ENCODE data around the gene RNF43. TPM values are rescaled to one million over a fixed set of nuclear protein-coding genes. Genes with fewer than 3 reads are reported as not detected.

The RNF43 gene
- total RNA-seq, 1 donor: 0.54 TPM

DNA sequence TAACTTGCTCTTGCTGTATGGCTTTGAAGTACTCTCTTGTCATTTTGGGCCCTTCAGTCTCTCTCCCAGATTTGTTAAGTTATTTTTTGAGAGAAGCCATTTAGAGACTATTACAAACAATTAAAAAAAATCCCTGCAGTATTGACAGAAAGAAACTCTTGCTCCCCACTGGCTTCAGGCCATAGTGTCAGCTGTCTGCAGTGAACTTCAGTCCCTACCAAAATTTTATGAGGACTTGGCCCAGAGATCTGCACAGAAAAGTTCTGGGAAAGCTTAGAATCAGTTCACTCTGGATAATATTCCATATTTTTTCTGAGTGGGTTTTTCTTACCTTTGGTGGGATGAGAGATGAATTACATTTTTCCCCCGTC lies 34.5 kb downstream of the RNF43 start:
- DNase-seq (ENCODE audit: low read depth in 2 of 3, low spot score in 2 of 3): no peak

DNA sequence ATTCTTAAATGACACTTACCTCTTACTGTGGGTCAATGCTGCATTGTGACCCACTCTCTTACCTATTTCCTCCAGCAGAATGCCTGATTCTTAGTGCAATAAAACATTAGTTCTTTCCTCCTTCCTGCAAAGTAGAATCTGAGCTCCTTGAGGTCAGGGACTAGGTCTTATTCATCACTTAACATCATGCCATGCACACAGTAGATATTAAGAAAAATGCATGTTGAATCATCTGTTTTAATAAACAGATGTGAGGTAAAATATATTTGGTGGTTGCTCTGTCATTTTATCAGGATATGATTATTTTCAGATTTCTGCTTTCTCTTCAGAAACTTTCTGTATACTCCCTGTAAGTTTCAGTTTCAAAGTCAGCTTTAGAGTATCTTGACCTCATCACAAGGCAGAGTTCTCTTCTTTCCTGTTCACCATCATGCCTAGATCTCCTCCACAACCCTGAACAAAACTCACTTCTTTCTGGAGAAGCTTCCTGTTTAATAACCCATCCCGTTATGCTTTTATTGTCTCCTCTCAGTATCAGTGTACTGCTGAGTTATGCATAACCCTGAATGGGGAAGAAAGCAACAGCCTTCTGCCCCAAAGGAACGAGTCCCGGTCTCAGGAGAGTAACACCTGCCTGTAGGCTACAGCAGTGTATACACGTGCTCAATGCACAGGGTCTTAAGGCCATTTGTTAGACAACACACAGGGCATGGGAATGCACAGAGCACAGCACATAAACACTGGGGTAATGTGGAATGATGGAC lies 35.0 kb downstream of the RNF43 start:
- DNase-seq (ENCODE audit: low read depth in 2 of 3, low spot score in 2 of 3): no peak

DNA sequence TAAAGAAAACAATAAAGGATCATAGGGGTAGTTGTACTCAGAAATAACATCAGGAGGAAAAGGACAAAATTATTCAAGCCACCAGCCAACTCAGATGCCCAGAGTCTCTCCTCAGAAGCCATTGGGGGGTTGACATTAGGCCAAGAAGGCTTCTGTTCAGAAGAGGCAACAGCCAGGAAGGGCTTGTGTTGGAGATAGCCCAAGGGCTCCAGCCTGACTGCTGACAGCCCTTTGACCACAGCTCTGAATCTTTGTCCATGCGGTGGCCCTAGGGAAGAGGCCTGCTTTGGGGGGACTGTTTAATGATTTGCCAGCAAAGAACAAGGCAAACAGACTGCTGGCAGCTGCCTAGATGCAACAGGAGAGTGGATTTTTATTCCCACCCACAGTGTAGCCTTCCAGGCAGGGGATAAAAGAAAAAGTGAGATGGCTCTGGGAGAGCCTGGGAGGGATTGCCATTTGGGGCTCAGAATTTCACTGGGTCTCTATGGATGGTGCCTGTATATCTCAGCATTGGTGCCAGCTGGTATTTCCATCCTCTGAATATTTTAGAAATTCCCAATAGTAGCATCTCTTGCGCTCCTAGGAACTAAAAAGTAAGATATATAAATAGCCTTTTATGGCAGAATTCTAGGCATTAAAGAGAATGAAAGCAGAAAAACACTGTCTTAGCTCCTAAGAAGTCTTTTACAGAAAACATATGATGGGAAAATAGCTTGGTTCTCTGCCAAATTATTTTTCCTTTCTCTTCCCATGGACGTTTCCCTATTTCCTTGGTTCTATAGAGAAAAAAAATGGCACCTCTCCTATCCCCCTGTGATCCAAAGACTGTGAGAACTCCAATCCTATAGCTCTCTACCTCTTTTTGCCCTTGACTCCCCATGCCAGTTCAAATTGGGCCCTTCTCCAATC lies 36.0 kb downstream of the RNF43 start:
- no peak for DNase-seq (ENCODE audit: low read depth in 2 of 3, low spot score in 2 of 3)

DNA sequence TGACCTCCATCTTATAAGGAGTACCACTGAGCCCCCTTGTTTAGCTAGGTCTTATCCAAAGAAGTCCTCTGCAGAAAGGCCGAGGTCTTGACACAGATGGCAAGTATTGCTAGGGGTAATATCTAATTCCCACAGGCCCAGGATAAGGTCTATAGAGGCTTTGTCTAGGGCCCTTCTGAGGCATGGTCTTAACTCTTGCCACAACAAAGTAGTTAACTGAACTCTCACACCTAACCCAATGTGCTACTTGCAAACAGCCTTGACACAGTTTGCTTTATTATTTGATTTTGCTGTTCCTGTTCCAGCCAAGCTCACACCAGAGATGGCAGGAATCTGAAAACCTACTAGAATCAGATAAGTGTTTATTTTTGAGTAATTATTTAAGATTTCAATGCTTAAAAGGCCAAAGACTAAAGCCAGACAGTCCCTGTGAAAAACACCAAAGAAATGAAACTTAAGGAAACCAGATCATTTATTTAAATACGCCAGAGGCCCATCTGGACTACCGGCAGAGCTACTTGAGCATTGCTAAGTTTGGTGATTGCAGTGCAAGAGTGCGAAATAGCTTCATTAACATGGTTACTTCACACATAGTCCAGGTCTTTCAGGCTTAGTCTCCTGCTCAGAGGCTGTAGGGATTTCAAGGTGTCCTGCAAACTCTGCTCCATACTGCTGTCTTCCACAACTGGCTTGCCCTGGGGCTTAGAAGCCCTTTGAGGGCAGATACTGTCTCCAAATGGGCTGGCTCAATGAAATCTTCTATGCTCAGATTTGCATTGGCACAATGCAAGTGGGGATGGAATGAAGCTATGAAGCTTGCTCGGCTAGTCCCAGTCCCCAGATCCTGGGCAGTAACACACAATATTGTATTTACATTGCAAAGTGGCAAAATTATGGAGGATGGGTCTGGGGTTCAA lies 36.9 kb downstream of the RNF43 start:
- no peak for DNase-seq (ENCODE audit: low read depth in 2 of 3, low spot score in 2 of 3)

DNA sequence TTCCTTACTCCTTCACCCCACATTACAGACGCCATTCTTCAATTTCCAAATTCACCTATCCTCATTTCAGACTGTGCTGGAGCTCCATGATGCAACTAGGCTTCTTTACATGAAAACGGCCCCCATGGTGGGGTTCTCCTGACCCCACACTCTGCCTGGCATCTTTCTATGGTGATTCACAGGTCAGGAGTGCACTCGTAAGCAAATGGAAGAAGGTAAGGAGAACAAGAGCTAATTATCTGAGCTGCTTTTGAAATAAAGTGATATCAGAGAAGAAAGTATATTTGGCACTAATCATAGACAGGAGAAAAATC lies 37.9 kb downstream of the RNF43 start:
- no peak for DNase-seq (ENCODE audit: low read depth in 2 of 3, low spot score in 2 of 3)

DNA sequence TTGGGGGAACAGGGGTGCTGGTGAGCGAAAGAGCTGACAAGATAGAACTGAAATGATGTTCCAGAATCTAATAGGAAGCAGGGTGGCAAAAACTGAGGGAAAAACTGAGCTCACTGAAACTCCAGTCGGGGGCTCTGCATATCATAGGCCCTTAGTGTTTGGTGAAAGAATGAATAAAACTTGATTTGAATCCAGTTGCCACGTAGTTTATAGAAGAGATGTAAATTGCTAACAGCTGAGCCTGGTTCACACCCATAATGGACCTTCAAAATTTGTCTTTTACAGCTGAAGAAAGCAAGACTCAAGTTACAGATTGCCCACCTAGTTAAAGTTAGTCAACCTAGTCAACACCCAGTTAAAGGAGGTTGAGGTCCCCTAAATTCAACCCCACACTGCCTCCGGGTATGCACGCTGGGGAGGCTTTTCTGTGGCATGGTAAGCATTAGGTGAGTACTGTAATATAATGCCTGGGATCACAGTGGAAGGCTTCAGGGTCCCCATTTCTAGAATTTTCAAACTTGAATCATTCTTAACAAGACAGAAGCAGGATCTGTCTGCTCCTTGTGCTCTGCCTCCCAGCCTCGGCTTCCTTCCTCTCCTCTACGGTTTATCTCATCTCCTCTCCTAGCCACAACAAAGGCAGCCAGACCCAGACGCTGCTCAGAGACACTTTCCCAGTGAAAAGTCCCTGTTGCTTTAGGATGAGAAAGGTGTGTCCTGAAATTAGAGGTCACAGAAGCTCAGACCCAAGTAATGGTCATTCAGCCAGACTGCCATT lies 38.4 kb downstream of the RNF43 start:
- no peak for DNase-seq (ENCODE audit: low read depth in 2 of 3, low spot score in 2 of 3)

DNA sequence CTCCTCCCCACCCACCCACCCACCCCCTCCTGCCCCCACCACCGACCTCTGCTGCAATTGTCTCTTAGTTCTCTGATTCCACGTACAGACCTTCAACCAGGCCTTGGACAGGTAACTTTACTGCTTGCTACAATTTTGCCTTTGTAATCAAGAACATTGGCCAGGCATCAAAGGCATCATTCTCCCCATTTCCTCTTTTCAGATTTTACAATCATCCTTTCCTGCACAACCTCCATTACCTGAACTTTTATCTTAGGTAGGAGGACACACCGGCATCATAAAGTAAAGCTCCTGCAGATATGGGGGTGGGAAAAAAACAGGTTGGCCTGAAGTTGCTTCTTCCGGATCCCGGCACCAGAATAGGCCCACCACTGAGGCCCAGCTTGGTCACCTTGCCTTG lies 39.7 kb downstream of the RNF43 start:
- DNase-seq (ENCODE audit: low read depth in 2 of 3, low spot score in 2 of 3): no peak

DNA sequence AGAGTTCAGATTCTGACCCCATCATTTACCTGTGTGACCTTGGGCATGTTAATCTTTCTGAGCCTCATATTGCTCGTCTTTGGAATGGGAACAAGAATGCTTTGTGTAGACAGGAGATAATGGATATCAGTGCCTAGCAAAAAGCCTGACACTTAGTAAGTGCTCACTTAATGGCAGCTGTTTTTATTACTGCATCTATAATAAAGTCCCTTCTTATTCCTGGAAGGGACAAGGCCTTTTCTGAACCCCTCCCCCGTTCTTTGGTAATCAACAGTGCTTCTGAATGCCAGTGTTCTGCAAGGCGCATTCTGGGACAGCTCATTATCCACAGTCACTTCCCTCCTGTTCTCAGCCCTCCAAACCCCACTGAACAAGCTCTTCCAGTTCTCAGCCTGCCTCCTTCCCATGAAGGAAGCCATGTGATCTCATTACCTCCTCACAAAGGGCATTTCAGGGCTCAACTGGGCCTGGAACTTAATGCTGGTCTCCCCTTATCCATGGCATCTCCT lies 40.2 kb downstream of the RNF43 start:
- no peak for DNase-seq (ENCODE audit: low read depth in 2 of 3, low spot score in 2 of 3)

DNA sequence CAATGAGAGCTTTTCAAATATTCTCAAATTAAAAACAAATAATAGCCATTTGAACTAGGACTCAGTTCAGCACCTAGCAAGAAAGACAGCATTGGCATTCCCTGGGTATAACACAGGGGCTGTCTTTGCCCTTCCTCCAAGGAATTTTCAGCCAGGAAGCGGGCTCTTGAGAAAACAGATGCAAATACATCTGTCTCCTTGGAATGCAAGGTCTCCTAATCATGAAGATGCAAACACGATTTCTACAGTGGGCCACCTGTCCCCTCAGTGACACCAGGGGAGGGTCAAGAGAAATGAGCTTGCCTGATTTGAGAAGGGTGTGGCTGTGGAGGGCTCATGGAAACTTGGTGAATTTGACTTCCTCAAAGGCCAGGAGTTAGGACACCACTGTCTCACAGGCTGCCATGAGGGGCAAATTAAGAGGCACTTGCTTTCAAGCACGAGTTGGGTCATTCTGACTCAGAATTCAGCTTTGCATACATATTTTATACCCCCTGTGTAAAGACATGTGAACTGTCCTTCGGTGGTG lies 40.8 kb downstream of the RNF43 start:
- no peak for DNase-seq (ENCODE audit: low read depth in 2 of 3, low spot score in 2 of 3)

DNA sequence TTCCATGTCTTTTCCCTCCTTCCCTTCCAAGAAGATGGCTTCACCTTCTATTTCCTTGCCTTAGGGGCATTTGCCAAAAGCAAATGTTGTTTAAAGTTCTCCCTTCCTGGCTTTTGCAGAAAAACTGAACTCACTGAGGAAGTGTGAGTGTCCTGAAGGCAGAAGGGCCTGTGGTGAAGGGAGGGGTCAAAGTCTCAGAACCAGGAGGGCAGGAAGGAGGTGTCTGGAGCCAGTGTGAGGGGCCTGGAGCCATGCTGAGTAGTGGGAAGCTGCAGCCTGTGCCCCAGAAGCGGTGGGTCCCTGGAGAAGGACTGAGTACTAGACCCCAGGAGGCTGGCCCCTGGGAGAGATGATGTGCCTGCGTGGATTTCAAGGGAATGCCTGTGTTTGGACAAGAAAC lies 41.5 kb downstream of the RNF43 start:
- no peak for DNase-seq (ENCODE audit: low read depth in 2 of 3, low spot score in 2 of 3)

DNA sequence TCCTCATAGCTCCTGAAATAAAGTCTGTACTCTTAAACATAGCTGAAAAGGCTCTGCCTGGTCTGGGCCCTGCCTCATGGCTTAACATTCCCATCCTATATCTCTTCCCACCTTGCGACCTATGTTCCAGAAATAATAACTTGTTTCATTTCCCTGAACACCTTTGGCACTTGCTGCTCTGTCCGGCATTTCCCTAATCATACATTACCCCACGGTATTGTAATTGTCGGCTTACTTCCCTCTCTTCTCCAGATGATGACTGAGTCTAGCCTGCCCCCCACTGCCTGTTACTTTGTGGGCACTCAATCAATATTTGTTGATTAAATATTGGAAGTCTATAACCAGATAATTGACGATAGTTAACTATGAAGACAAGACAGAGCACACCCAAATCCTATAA lies 42.1 kb downstream of the RNF43 start:
- DNase-seq (ENCODE audit: low read depth in 2 of 3, low spot score in 2 of 3): peak in 1 of 3 donors; percentile 38

DNA sequence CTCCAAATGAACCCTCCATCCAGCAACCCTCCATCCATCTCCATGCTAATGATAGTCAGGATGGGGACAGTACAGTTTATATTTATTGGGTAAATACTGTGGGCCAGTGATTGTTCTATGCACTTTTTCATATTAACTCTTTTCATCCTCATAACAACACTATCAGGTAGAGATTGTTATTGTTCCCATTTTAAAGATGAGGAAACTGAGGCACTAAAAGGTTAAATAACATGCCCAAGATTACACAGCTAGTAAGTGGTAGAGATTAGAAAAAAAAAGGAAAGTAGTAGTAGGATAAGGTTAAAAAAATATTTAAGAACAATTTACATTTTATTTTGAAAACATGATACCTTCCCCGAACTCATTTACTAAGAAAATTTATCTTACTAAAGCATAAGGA lies 43.4 kb downstream of the RNF43 start:
- DNase-seq (ENCODE audit: low read depth in 2 of 3, low spot score in 2 of 3): no peak

DNA sequence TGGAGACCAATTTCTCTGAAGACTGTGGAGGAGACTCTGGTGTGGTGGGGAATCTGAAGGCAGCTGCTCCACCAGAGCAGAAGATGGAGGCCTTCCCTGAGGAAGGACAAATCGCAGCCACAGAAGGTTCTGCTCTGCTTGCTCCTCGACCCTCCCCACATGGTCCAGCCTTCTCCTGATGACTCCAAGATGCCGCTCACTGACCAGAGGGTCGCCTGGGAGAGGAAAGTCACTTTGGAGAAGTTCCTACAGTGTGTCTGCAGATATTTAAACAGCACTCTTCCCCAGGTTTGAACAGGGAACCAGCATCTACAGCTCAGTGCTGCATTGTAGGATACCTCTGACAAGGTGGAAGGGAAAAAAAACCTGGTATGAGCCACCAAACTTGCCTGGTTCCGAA lies 44.3 kb downstream of the RNF43 start:
- DNase-seq (ENCODE audit: low read depth in 2 of 3, low spot score in 2 of 3): no peak

DNA sequence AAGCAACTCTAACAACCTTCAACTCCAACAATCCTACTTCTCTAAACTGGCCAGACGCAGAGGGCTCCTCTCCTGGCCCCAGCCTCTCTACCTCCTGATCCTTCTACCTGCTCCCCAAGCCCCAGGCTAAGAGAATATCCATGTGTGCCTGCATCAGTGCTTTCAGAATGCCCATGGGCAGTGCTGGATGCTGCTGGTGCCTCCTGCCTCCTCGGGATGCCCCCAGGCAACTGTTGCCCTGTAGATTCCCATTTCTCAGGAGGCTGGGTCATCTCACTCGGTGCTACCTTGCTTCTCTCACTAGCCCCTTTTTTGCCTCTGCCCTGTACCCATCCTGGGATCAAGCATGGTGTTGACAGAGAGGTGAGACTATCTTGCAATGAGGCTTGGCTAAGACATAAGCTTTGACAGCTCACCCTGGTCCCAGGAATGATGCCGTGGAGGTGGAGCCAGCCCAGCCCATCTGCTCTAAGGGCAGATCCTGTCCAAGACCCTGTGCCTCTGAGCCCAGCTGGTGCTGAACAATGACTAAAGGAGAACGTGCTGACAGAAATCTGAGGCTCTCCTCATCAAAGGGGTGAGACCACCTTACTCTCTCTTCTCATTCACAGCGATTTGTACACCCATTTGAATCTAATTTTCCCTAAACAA lies 45.9 kb downstream of the RNF43 start:
- DNase-seq (ENCODE audit: low read depth in 2 of 3, low spot score in 2 of 3): no peak

DNA sequence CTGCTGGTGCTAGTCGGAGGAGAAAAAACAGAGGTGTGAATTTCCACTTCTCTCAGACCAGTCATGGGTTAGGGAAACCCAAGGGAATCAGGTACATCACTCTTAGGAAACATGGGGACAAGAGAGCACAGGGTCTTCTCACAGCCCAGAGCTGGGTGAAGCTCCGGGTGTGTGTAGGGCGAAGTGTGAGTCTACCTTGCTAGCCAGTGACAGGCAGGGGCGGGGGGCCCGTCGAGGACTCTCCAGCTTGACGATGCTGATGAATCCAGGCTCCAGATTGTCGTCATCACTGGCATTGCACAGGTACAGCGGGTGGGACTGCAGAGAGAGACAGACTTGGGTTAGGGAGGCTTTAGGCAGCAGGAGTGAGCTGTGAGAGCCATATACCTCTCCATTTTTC lies 46.6 kb downstream of the RNF43 start:
- DNase-seq (ENCODE audit: low read depth in 2 of 3, low spot score in 2 of 3): no peak

DNA sequence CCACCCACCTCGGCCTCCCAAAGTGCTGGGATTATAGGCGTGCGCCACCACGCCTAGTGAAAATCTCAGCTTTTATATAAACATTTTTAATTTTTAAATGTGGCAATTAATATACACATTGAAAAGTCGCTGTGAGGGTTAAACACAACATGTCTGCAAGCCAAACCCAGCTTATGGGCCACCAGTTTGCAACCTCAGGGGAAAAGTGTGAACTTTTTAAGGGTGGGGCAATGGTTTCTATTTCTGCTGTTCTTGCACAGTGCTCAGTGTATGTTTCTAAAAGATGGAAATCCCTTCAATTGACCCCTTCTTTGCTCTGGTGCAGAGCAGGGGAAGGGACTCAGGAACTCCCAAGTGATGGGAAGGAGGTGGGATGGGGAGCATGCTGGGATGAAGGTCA lies 47.0 kb downstream of the RNF43 start:
- no peak for DNase-seq (ENCODE audit: low read depth in 2 of 3, low spot score in 2 of 3)

DNA sequence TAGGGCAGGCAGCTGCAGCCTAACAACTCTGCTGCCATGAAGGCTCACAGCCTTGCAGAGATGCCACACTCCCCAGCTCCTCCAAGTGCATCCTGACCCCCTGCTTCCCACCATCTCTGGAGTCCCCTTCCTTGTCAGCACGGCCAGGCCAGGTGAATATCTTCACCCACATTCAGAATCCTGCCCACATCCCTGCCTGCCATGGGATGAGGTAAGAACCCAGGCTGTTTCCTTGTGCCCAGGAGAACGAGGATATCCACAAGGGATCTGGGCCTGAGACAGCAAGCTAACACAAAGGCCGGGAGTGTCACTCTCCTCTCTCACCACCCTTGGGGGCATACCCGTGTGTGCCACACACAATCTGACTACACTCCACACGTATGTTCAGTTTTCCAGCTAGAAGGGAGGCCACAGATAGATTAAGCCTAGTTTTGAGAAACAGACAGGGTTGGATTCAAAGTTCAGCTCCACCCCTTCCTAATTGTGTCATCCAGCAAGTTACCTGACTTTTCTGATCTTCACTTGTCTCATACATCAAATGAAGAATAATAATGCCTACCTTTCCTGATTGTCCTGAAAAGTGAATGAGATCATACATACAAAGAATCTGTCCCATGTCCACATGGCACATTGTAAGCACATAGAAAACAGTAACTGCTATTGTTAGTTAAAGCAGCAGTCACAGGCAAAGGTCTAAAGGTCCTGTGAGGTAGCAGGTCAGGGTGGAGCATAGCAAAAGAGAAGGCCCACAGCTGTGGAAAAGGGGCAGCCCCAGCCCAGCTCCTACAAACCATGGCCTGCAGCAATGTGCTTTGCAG lies 47.9 kb downstream of the RNF43 start:
- DNase-seq (ENCODE audit: low read depth in 2 of 3, low spot score in 2 of 3): no peak

DNA sequence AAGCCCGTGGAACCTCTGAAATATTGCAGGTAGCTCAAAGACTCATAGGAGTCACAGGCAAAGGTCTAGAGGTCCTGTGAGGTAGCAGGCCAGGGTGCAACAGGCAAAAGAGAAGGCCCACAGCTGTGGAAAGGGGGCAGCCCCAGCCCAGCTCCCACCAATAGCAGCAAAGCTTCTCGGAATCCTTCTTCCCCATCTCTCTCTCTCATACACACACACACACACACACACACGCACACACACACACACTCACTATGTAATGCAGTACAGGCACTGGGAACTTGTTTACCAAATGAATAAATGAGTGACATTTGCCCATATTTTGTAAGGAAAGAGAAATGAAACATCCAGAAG lies 48.5 kb downstream of the RNF43 start:
- no peak for DNase-seq (ENCODE audit: low read depth in 2 of 3, low spot score in 2 of 3)
